ENCODE data around the gene NUDCD3. TPM values are rescaled to one million over a fixed set of nuclear protein-coding genes. Genes with fewer than 3 reads are reported as not detected.
A peak's percentile ranks its signal among the peaks of the same experiment; 100 is the strongest.

NUDCD3 gene
- total RNA-seq, 6 experiments from 2014 or later: 24.4 to 47.1 (median 42.5) TPM

GRCh38 chr7:44494960-44495359 is 4.5 kb upstream of the NUDCD3 start:
- WGBS (ENCODE audit: insufficient coverage, low coverage, low lambda C conversion rate, missing lambda C conversion rate): 53% methylated on average over 2 of the region's 2 CpGs
- Histone ChIP-seq H3K4me1 (no peaks in the 10 kb centered on the region), H3K27ac (no peak overlapping the region), H3K4me3 (no peak overlapping the region), H3K36me3 (no peaks in the 10 kb centered on the region), H3K27me3 (no peaks in the 10 kb centered on the region), H3K9me3 (no peaks in the 10 kb centered on the region)
- ATAC-seq (no peak), DNase-seq (no peak)
- no peak for TF ChIP-seq POLR2A (IDR thresholded peaks at IDR 0.05)
- TF ChIP-seq, protein P1, sequence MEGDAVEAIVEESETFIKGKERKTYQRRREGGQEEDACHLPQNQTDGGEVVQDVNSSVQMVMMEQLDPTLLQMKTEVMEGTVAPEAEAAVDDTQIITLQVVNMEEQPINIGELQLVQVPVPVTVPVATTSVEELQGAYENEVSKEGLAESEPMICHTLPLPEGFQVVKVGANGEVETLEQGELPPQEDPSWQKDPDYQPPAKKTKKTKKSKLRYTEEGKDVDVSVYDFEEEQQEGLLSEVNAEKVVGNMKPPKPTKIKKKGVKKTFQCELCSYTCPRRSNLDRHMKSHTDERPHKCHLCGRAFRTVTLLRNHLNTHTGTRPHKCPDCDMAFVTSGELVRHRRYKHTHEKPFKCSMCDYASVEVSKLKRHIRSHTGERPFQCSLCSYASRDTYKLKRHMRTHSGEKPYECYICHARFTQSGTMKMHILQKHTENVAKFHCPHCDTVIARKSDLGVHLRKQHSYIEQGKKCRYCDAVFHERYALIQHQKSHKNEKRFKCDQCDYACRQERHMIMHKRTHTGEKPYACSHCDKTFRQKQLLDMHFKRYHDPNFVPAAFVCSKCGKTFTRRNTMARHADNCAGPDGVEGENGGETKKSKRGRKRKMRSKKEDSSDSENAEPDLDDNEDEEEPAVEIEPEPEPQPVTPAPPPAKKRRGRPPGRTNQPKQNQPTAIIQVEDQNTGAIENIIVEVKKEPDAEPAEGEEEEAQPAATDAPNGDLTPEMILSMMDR (IDR thresholded peaks at IDR 0.05): no peak
- intact Hi-C loops (cut with DNase I): loop anchor here in 1 of 2 donors (10.0 kb wide), 1 partner anchor 70 kb away; no protein-coding TSS in a partner anchor

DNA sequence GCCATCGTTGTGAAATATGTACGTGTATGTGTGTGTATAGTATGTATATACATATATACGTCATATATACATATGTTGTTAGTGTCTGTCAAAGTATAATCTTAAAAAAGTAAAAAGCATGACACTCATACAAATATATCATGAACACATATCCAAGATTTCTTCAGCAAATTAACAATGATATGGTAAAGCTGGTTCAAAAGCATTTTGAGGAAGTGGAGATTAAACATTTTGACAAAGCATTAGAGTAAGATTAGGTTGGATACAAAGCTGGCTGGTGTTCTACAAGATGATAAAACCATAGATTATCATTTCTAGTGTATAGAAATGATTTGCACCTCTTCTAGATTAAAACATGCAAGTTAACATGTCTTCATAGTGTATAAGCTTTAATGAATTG is 771 bp upstream of the NUDCD3 start:
- Histone ChIP-seq H3K4me3 (peak overlapping the region; percentile 80 to 94 (median 90)), H3K9me3 (no peaks in the 10 kb centered on the region), H3K4me1 (peaks cover 0 to 29% (median 4%) of the 10 kb centered on the region in 4 donors), H3K27me3 (no peaks in the 10 kb centered on the region), H3K36me3 (no peaks in the 10 kb centered on the region), H3K27ac (peak overlapping the region in 1 of 3 donors; percentile 99)
- no peak for ATAC-seq
- WGBS (ENCODE audit: insufficient coverage, low coverage, low lambda C conversion rate, missing lambda C conversion rate): 5% methylated on average over 3 of the region's 3 CpGs
- DNase-seq: no peak
- TF ChIP-seq POLR2A (IDR thresholded peaks at IDR 0.05): no peak
- TF ChIP-seq, protein P1 (IDR thresholded peaks at IDR 0.05): no peak
- intact Hi-C loops (cut with DNase I): loop anchor here in 1 of 2 donors (10.0 kb wide), 1 partner anchor 74 kb away; no protein-coding TSS in a partner anchor

DNA sequence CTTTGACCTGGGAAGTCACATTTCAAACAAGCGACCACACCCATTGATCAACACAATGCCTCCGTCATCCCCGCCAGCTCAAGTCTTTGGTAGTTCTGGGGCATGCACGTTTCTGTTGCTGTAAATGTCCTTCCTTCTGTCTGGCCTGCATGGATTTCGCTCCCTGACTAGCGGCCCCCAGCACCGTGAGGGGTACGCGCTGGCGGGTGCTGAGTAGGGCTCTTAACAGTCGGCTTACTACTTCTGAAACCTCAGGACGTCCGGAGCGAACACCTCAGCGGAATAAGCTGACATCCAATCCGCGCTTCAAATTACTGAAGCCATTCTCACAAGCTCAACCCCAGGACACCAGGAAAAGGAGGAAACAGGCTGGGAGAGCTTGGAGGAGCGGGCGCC is 505 bp downstream of the NUDCD3 start:
- peak overlapping the region; percentile 96 to 99 (median 98) for H3K27ac ChIP-seq
- WGBS (ENCODE audit: insufficient coverage, low coverage, low lambda C conversion rate, missing lambda C conversion rate): 2% methylated on average over 13 of the region's 19 CpGs
- H3K4me3 ChIP-seq: peak overlapping the region; percentile 80 to 94 (median 90)
- no peak for TF ChIP-seq POLR2A (IDR thresholded peaks at IDR 0.05)
- TF ChIP-seq, protein P1 (IDR thresholded peaks at IDR 0.05): no peak
- intact Hi-C loops (cut with DNase I): loop anchor here (10.0 kb wide), 1 partner anchor 75 kb away; no protein-coding TSS in a partner anchor
- peak in 1 of 3 donors; percentile 28 for DNase-seq
- H3K4me1 ChIP-seq: peaks cover 0 to 35% (median 4%) of the 10 kb centered on the region in 4 donors
- no peaks in the 10 kb centered on the region for H3K36me3 ChIP-seq
- ATAC-seq: peak in 3 of 4 donors; percentile 4 to 27 (median 6)
- H3K9me3 ChIP-seq: no peaks in the 10 kb centered on the region
- no peaks in the 10 kb centered on the region for H3K27me3 ChIP-seq

DNA sequence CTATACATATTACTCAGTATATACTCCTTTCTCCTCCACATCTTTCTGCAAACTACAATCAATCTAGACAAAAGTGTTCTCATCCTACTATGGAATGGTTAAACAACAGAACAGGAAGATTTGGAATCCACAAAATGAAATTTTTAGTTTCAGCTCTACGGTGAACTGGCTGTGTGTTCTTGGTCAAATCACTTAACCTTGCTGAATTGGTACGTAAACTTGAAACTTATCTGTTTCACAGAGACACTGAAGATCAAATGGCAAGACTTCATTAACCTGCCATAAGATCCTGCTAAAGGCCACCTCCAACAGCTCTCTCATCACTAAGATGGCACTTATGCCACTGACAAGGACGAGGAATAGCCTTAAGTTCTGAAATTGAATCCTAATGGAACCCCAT is 1.5 kb downstream of the NUDCD3 start:
- no peaks in the 10 kb centered on the region for H3K27me3 ChIP-seq
- peak overlapping the region in 1 of 3 donors; percentile 94 for H3K4me3 ChIP-seq
- DNase-seq (no peak), ATAC-seq (no peak)
- no peaks in the 10 kb centered on the region for H3K9me3 ChIP-seq
- H3K4me1 ChIP-seq: peaks cover 0 to 41% (median 4%) of the 10 kb centered on the region in 4 donors
- TF ChIP-seq POLR2A (IDR thresholded peaks at IDR 0.05): no peak
- TF ChIP-seq, protein P1 (IDR thresholded peaks at IDR 0.05): no peak
- peaks cover 0 to 10% (median 1%) of the 10 kb centered on the region in 4 donors for H3K36me3 ChIP-seq
- WGBS (ENCODE audit: insufficient coverage, low coverage, low lambda C conversion rate, missing lambda C conversion rate): 85% methylated on average over 2 of the region's 3 CpGs
- intact Hi-C loops (cut with DNase I): loop anchor here in 1 of 2 donors (10.0 kb wide), 1 partner anchor 76 kb away; no protein-coding TSS in a partner anchor
- H3K27ac ChIP-seq: no peak overlapping the region
